ENCODE data around the gene RACK1. TPM values are rescaled to one million over a fixed set of nuclear protein-coding genes. Genes with fewer than 3 reads are reported as not detected.

The RACK1 gene
- total and polyA plus RNA-seq, 2 of the 13 experiments (the other 11 are each of a cell fraction or from before 2014, with no cell fraction given), result 2,514 to 6,141 TPM

- TF ChIP-seq TAF1 (CRISPR knock-in tag; IDR thresholded peaks at IDR 0.05) (no peak), ZSCAN29 (CRISPR knock-in tag; conservative IDR thresholded peaks at IDR 0.05) (no peak), CSRNP2 (CRISPR knock-in tag; conservative IDR thresholded peaks at IDR 0.05; ENCODE audit: low read depth) (no peak), SIN3A (IDR thresholded peaks at IDR 0.05; ENCODE audit: borderline replicate concordance, low read depth, low read length) (no peak; the same call in 1 of the 2 replicates), PCBP1 (IDR thresholded peaks at IDR 0.05; ENCODE audit: borderline replicate concordance, low read depth, low read length) (no peak), NBN (conservative IDR thresholded peaks at IDR 0.05) (no peak), POLR2G (IDR thresholded peaks at IDR 0.05; ENCODE audit: low read depth, low read length) (no peak), ZXDC (CRISPR knock-in tag; IDR thresholded peaks at IDR 0.05) (peak; percentile 71; the same call in 1 of the 2 replicates), TRIM24 (CRISPR knock-in tag; IDR thresholded peaks at IDR 0.05) (no peak), MTA1 (CRISPR knock-in tag; IDR thresholded peaks at IDR 0.05; ENCODE audit: borderline replicate concordance) (peak; percentile 67; the same call in 1 of the 2 replicates), ZFX (CRISPR knock-in tag; IDR thresholded peaks at IDR 0.05; ENCODE audit: low read depth) (peak; percentile 72), MYC (CRISPR knock-in tag; IDR thresholded peaks at IDR 0.05; ENCODE audit: borderline replicate concordance) (peak; percentile 57; the same call in 1 of the 2 replicates), STAT6 (CRISPR knock-in tag; IDR thresholded peaks at IDR 0.05; ENCODE audit: borderline replicate concordance) (0 out of 2 replicates have a peak, but pooled peaks have one; percentile 13), FOXP1 (IDR thresholded peaks at IDR 0.05) (no peak), FOXP1 (CRISPR knock-in tag; IDR thresholded peaks at IDR 0.05) (no peak), UBTF (CRISPR knock-in tag; IDR thresholded peaks at IDR 0.05) (0 out of 2 replicates have a peak, but pooled peaks have one; percentile 47), ZNF501 (CRISPR knock-in tag; IDR thresholded peaks at IDR 0.05) (0 out of 2 replicates have a peak, but pooled peaks have one; percentile 29), HDAC6 (IDR thresholded peaks at IDR 0.05; ENCODE audit: low read depth, low read length) (no peak), ZNF431 (CRISPR knock-in tag; IDR thresholded peaks at IDR 0.05; ENCODE audit: borderline replicate concordance, low read depth) (0 out of 2 replicates have a peak, but pooled peaks have one; percentile 50)
These were observed 26.4 kb downstream of the RACK1 start (continued) for GRCh38 chr5:181217111-181217802.

Data from HepG2 (cell line).